GM12801 (cell line): ENCODE measurements around the gene ABCA3.

Experiments used
- CTCF ChIP-seq: IDR thresholded peaks from one replicate; pipeline ENCODE4 v1.5.1; 2011; ENCODE audit warnings: control low read depth; ENCODE audit not compliant: insufficient read length; ENCODE audit errors: extremely low read depth

ABCA3 gene

GRCh38 chr16:2324296-2324859 lies 16.1 kb downstream of the ABCA3 start:
- no peak for TF ChIP-seq CTCF

- no peak for TF ChIP-seq CTCF
These were observed 16.8 kb downstream of the ABCA3 start for GRCh38 chr16:2323701-2324100.

- TF ChIP-seq CTCF = no peak
These were observed 20.9 kb downstream of the ABCA3 start for GRCh38 chr16:2319606-2320005.

- TF ChIP-seq CTCF = no peak
These were observed 23.1 kb downstream of the ABCA3 start for GRCh38 chr16:2317231-2318020.

GRCh38 chr16:2308089-2308962 lies 32.2 kb downstream of the ABCA3 start:
- TF ChIP-seq CTCF = no peak

- TF ChIP-seq CTCF = no peak
These were observed 40.7 kb downstream of the ABCA3 start for GRCh38 chr16:2299915-2300192.

- TF ChIP-seq CTCF = no peak
These were observed 41.2 kb downstream of the ABCA3 start for GRCh38 chr16:2299121-2299914.
